Pancreas (tissue), 10 donors: Measurements from ENCODE around the gene ZBTB7A. TPM values are rescaled to one million over a fixed set of nuclear protein-coding genes. Genes with fewer than 3 reads are reported as not detected.

Experiments used
- ATAC-seq, 4 donors: fragments of 200-7000 bp; cut with Tn5 transposase; one replicate each; pipeline versions ENCODE4 v1.8.0 to v1.9.1; 2020; ENCODE audit warnings: mild to moderate bottlenecking in 4 of 4, moderate library complexity in 4 of 4
- DNase-seq, 6 donors: peaks; one replicate each; pipeline ENCODE4 v3.0.0-alpha.2; 2020
- FAIRE-seq: peaks from 2 replicates; lab custom pipeline; 2012; peaks lifted over from hg19 to GRCh38; lab: Jason Lieb, UNC
- H3K27ac ChIP-seq, 4 donors: fragments of 200-600 bp; sonication (generic); 1 replicate in 3 of 4; 2 replicates in 1 of 4; pipeline versions ENCODE4 v1.5.0 to v1.8.0; 2020
- H3K27me3 ChIP-seq, 4 donors: fragments of 200-600 bp; one replicate each; pipeline ENCODE4 v1.8.0; 2021
- H3K36me3 ChIP-seq, 3 donors: fragments of 200-600 bp; sonication (generic) in 1 of 3; one replicate each; pipeline versions ENCODE4 v1.5.0 to v1.8.0; 2020 to 2021
- H3K4me1 ChIP-seq, 3 donors: fragments of 200-600 bp; one replicate each; pipeline ENCODE4 v1.8.0; 2021
- H3K4me3 ChIP-seq, 4 donors: fragments of 200-600 bp; sonication (generic) in 2 of 4; one replicate each; pipeline versions ENCODE4 v1.5.0 to v1.8.0; 2020 to 2021
- H3K9me3 ChIP-seq, 4 donors: fragments of 200-600 bp; one replicate each; pipeline ENCODE4 v1.8.0; 2021
- CTCF ChIP-seq, 4 donors: fragments of 200-600 bp; sonication (generic) in 3 of 4; IDR thresholded peaks; one replicate each; pipeline versions ENCODE4 v1.5.0 to v1.8.0; 2021; ENCODE audit warnings: antibody characterized with exemption in 4 of 4
- WGBS, 2 donors: extraction: QIAGEN DNeasy Blood & Tissue Kit; methylation state at CpG; one replicate each; pipeline ENCODE4 v1.1.7; 2013; 5-methylcytosine and 5-hydroxymethylcytosine counted together
- intact Hi-C, 3 donors: fragments of 100-400 bp; cut with DNase I; formaldehyde crosslinking; loops; one replicate each; pipeline versions ENCODE4 v1.11.1 to v1.14.2; 2022
- polyA plus RNA-seq, 2 donors: library from polyadenylated mRNA; stranded (reverse); fragments of 200-250 nt; gene quantifications; one replicate each; pipeline ENCODE4 v1.2.3, GENCODE V29; 2013
- total RNA-seq, 6 donors: library from RNA; stranded (reverse); fragmentation: NEBNext Ultra II Directional in 4 of 6; extraction: Animal tissue kit (Norgen Biotek cat#: 25700) in 4 of 6; gene quantifications; one replicate each; pipeline versions ENCODE4 v1.2.1 to v1.2.4, GENCODE V29; 2021 to 2023
- donor health status: healthy with polysubstance abuse.
- donor health status: DM: no; HTN: no; CAD: no; lungs with moderate emphysema.
- donor health status: DM: no; HTN: no; CAD: no.
- donor health status: control.
- donor health status: control.
- donor health status: Bipolar disorder and iron deficiency.
- donor health status: DM: yes; HTN: yes; CAD: no.
- donor health status: DM: no; HTN: no; CAD: no.
- donor health status: DM: no; HTN: no; CAD: no.
- donor health status: DM: yes; HTN: yes; CAD: no.

Gene ZBTB7A
- total and polyA plus RNA-seq, 8 donors = 6.1 to 25.0 (median 13.2) TPM

- ATAC-seq (peak in 2 of 4 donors; percentile 16), FAIRE-seq (no peak), DNase-seq (peak in 1 of 6 donors; percentile 40)
- no peaks in the 10 kb centered on the region for H3K9me3 ChIP-seq
- peak overlapping the region in 1 of 4 donors; percentile 66 for H3K27ac ChIP-seq
- WGBS, 2 donors = 81 to 90% methylated on average over 3 of the region's 3 CpGs
- no peak overlapping the region for H3K4me3 ChIP-seq
- H3K4me1 ChIP-seq = no peaks in the 10 kb centered on the region
- intact Hi-C loops = no loop called here
- no peaks in the 10 kb centered on the region for H3K36me3 ChIP-seq
- no peaks in the 10 kb centered on the region for H3K27me3 ChIP-seq
- no peak for TF ChIP-seq CTCF (IDR thresholded peaks at IDR 0.05)
Observed at GRCh38 chr19:4077007-4077374, 10.3 kb upstream of the ZBTB7A start.

DNA sequence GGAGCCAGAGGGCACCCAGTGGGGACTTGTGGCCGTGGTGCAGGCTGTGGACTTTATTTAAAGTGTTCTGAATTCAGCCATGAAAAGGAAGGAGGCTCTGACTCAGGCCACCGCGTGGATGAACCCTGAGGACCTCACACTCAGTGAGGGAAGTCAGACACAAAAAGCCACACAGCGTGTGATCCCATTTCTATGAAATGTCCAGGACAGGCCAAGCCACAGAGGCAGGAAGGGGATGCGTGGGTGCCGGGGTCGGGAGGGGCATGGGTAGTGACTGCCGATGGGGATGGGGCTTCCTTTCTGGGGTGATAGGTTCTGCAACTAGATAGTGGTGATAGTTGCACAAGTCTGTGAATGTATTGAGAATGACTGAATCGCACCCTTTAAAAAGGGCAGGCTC lies 8.7 kb upstream of the ZBTB7A start:
- TF ChIP-seq CTCF (IDR thresholded peaks at IDR 0.05) = no peak
- FAIRE-seq = no peak
- intact Hi-C loops = no loop called here
- Histone ChIP-seq H3K4me1 (no peaks in the 10 kb centered on the region), H3K4me3 (no peak overlapping the region), H3K36me3 (no peaks in the 10 kb centered on the region), H3K27me3 (no peaks in the 10 kb centered on the region), H3K9me3 (no peaks in the 10 kb centered on the region), H3K27ac (no peak overlapping the region)
- 70 to 80% methylated on average over 9 of the region's 9 CpGs for WGBS, 2 donors
- ATAC-seq = peak in 1 of 4 donors; percentile 34
- no peak for DNase-seq

DNA sequence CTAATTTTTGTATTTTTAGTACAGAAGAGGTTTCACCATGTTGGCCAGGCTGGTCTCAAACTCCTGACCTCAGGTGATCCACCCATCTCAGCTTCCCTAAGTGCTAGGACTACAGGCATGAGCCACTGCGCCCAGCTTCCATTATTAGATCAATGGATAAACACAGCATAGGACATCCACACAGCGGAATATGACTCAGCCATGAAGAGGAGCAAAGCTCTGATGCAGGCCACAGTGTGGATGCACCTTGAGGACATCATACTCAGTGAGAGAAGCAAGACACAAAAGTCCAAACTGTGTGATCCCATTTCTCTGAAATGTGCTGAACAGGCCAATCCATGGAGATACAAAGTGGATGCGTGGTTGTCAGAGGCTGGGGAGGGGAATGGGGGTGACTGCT lies 4.9 kb upstream of the ZBTB7A start:
- no peak for TF ChIP-seq CTCF (IDR thresholded peaks at IDR 0.05)
- no peaks in the 10 kb centered on the region for H3K27me3 ChIP-seq
- 89 to 95% methylated on average over 3 of the region's 3 CpGs for WGBS, 2 donors
- no peak overlapping the region for H3K27ac ChIP-seq
- peaks cover 0 to 6% (median 0%) of the 10 kb centered on the region in 3 donors for H3K4me1 ChIP-seq
- ATAC-seq (no peak), DNase-seq (no peak), FAIRE-seq (no peak)
- intact Hi-C loops = no loop called here
- H3K4me3 ChIP-seq = no peak overlapping the region
- H3K36me3 ChIP-seq = no peaks in the 10 kb centered on the region
- no peaks in the 10 kb centered on the region for H3K9me3 ChIP-seq

GRCh38 chr19:4069331-4069959 lies 2.7 kb upstream of the ZBTB7A start:
- no peaks in the 10 kb centered on the region for H3K36me3 ChIP-seq
- intact Hi-C loops = no loop called here
- no peak for FAIRE-seq
- no peak overlapping the region for H3K27ac ChIP-seq
- no peaks in the 10 kb centered on the region for H3K27me3 ChIP-seq
- no peak for TF ChIP-seq CTCF (IDR thresholded peaks at IDR 0.05)
- H3K4me3 ChIP-seq = no peak overlapping the region
- no peak for ATAC-seq
- H3K4me1 ChIP-seq = peaks cover 0 to 6% (median 0%) of the 10 kb centered on the region in 3 donors
- H3K9me3 ChIP-seq = no peaks in the 10 kb centered on the region
- WGBS, 2 donors = 73 to 76% methylated on average over 12 of the region's 12 CpGs
- peak in 1 of 6 donors; percentile 53 for DNase-seq
